ENCODE results near the gene PXDN.

The PXDN gene

GRCh38 chr2:1645761-1646476 is 98.4 kb downstream of the PXDN start:
- no peak for DNase-seq

- DNase-seq = no peak
Measured at GRCh38 chr2:1644427-1644826, 99.9 kb downstream of the PXDN start.

- DNase-seq = no peak
Measured at GRCh38 chr2:1642993-1643619, 101.2 kb downstream of the PXDN start.

GRCh38 chr2:1642066-1642861 is 102.1 kb downstream of the PXDN start:
- DNase-seq = no peak

GRCh38 chr2:1641523-1641922 is 102.8 kb downstream of the PXDN start:
- DNase-seq = no peak

- DNase-seq = no peak
Measured at GRCh38 chr2:1640301-1641135, 103.8 kb downstream of the PXDN start.

GRCh38 chr2:1639086-1639858 is 105.0 kb downstream of the PXDN start:
- DNase-seq = no peak

GRCh38 chr2:1638281-1638860 is 105.9 kb downstream of the PXDN start:
- no peak for DNase-seq

- DNase-seq = no peak
Measured at GRCh38 chr2:1636791-1637415, 107.4 kb downstream of the PXDN start.

GRCh38 chr2:1635823-1636222 is 108.5 kb downstream of the PXDN start:
- no peak for DNase-seq

GRCh38 chr2:1634681-1635341 is 109.5 kb downstream of the PXDN start:
- no peak for DNase-seq

GRCh38 chr2:1633936-1634587 is 110.3 kb downstream of the PXDN start:
- no peak for DNase-seq

GRCh38 chr2:1633092-1633671 is 111.1 kb downstream of the PXDN start:
- no peak for DNase-seq

GRCh38 chr2:1632510-1632909 is 111.8 kb downstream of the PXDN start:
- DNase-seq = no peak

GRCh38 chr2:1632002-1632348 is 112.3 kb downstream of the PXDN start:
- DNase-seq = no peak

- DNase-seq = no peak
Measured at GRCh38 chr2:1631292-1632001, 112.9 kb downstream of the PXDN start.

GRCh38 chr2:1628893-1629292 is 115.4 kb downstream of the PXDN start:
- DNase-seq = no peak

- DNase-seq = no peak
Measured at GRCh38 chr2:1627628-1628381, 116.5 kb downstream of the PXDN start.
